Colonic mucosa (tissue), 4 donors: ENCODE measurements around the gene ABHD14A. TPM values are rescaled to one million over a fixed set of nuclear protein-coding genes. Genes with fewer than 3 reads are reported as not detected.

Source experiments
- DNase-seq: peaks from one replicate; pipeline ENCODE4 v3.0.0-alpha.2; 2020
- H3K27ac ChIP-seq: fragments of 200-600 bp; one replicate; pipeline ENCODE4 v1.8.0; 2021
- H3K27me3 ChIP-seq: fragments of 200-600 bp; one replicate; pipeline ENCODE4 v1.8.0; 2021
- H3K36me3 ChIP-seq: fragments of 200-600 bp; one replicate; pipeline ENCODE4 v1.8.0; 2021
- H3K4me1 ChIP-seq: fragments of 200-600 bp; one replicate; pipeline ENCODE4 v1.8.0; 2021; ENCODE audit warnings: mild to moderate bottlenecking
- H3K4me3 ChIP-seq: fragments of 200-600 bp; one replicate; pipeline ENCODE4 v1.8.0; 2021
- H3K9ac ChIP-seq, 2 donors: one replicate each; pipeline ENCODE4 v1.7.0; 2013; ENCODE audit warnings: control low read depth in 2 of 2, low read depth in 2 of 2, low read length in 2 of 2
- H3K9me3 ChIP-seq: fragments of 200-600 bp; one replicate; pipeline ENCODE4 v1.8.0; 2021
- intact Hi-C: fragments of 100-400 bp; cut with DNase I; formaldehyde crosslinking; loops from one replicate; pipeline ENCODE4 v1.14.1; 2022
- total RNA-seq, 2 donors: library from RNA; stranded (reverse); fragmentation: NEBNext Ultra II Directional in 1 of 2; extraction: Animal tissue kit (Norgen Biotek cat#: 25700) in 1 of 2; gene quantifications; one replicate each; pipeline ENCODE4 v1.2.1, GENCODE V29; 2021
- TF ChIP-seq, protein P1 (sequence below): fragments of 200-600 bp; IDR thresholded peaks from one replicate; pipeline ENCODE4 v1.8.0; 2022; ENCODE audit warnings: antibody characterized with exemption, mild to moderate bottlenecking
- donor health status: healthy.
- donor health status: DM: no; HTN: no; CAD: no.
- donor health status: DM: no; HTN: no; CAD: no.

Gene ABHD14A
- total RNA-seq, 2 donors from 2014 or later: 7.4 to 9.6 TPM

DNA sequence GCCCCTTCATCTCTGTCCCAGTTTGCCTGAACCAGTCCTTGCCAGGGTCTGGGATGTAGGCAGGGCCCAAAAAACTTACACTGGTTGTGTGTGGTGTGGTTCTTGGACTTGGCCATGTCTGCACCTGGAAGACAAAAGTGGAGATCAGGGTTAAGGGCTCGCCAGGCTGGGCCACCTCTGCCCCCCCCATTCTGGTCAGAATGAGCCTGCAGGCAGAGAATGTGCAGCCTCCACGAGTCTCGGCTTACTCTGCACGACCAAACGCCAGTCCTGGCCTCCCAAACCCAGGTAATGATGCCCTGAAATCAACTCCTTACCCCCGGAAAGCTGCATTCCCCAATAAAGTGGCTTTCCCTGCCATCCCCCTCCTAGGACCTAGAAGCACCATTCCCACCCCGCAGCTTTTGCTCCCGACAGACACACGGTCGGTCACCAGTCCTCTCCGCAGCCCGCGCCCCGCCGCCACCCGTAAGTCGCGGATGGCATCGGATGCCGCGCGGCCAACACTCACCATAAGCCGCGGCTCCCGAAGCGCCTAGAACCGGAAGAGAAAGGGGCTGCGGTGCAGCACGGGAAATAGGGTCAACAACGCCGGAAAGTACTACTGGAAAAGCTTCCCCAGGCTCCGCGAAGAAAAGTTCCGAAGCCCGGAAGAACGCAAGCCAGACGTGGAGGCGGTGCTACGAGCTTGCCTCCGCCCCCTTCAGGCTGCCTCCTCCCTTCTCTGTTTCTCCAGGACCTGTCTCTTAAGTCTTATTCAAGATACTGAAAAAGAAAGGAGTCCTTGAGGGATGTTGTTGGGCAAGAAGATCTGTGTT, 20.7 kb downstream of the ABHD14A start, which contains the start of gene RPL29:
TSS of gene RPL29 (minus strand) at position 550 of the 818 bp plus-strand sequence. CDS start at position 116, 434 bp downstream.
- Histone ChIP-seq H3K4me1 (peaks cover 6% of the 10 kb centered on the region), H3K27me3 (no peaks in the 10 kb centered on the region), H3K9ac (peak within 1 kb of the TSS; percentile 99), H3K9me3 (no peaks in the 10 kb centered on the region), H3K27ac (peak within 1 kb of the TSS; percentile 73), H3K36me3 (peaks cover 9% of the 10 kb centered on the region), H3K4me3 (peak within 1 kb of the TSS; percentile 75)
- TF ChIP-seq, protein P1, sequence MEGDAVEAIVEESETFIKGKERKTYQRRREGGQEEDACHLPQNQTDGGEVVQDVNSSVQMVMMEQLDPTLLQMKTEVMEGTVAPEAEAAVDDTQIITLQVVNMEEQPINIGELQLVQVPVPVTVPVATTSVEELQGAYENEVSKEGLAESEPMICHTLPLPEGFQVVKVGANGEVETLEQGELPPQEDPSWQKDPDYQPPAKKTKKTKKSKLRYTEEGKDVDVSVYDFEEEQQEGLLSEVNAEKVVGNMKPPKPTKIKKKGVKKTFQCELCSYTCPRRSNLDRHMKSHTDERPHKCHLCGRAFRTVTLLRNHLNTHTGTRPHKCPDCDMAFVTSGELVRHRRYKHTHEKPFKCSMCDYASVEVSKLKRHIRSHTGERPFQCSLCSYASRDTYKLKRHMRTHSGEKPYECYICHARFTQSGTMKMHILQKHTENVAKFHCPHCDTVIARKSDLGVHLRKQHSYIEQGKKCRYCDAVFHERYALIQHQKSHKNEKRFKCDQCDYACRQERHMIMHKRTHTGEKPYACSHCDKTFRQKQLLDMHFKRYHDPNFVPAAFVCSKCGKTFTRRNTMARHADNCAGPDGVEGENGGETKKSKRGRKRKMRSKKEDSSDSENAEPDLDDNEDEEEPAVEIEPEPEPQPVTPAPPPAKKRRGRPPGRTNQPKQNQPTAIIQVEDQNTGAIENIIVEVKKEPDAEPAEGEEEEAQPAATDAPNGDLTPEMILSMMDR: no peak
- peak; percentile 95 for DNase-seq
- intact Hi-C loops: no loop called here

DNA sequence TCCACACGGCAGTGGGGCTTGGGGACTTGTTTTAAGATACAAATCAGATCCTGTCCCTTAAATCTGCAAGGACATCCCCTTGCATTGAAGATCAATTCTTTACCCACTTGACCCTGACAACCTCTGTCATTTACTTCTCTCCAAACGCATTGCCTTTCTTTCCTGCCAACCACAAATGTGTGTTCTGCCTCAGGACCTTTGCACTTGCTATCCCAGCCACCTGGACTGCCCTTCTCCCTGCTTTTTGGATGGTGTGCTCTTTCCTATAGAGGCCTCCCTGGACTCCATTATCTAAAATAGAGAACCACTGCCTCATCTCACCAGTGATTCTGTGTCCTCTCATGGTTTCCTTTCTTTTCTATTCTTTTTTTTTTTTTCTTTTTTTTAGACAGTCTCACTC, 22.3 kb downstream of the ABHD14A start:
- DNase-seq: no peak
- intact Hi-C loops: no loop called here
- Histone ChIP-seq H3K4me1 (peaks cover 6% of the 10 kb centered on the region), H3K9ac (no peak overlapping the region), H3K27ac (no peak overlapping the region), H3K4me3 (no peak overlapping the region), H3K27me3 (no peaks in the 10 kb centered on the region), H3K9me3 (no peaks in the 10 kb centered on the region), H3K36me3 (peaks cover 9% of the 10 kb centered on the region)
- TF ChIP-seq, protein P1: no peak

DNA sequence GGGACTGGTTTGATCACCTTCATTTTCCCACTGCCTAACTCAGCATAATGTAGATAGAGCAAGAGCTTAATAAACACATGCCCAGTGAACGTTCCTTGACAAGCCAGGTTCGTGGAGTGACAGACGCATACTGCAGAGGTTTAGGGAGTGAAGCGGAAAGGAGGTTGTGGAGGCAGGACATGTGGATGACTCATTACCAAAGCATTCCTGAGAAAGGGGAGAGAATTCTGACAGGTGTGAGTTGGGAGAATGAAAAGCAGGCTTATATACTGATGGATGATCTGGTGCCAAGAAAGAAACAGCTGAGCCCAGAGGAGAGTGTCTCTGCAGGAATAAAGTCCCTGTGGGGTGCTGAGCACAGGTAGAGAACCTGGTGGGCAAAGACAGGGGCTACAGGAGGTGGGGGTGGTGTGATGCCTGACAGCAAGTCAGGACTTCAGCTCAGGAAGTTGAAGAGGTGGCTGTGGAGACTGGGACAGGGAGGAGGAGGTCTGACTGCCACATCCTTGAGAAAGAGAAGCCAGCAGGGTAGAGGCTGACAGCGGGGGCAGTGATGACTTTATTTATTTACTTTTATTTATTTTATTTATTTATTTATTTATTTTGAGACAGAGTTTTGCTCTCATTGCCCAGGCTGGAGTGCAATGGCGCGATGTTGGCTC, 23.2 kb downstream of the ABHD14A start:
- TF ChIP-seq, protein P1: no peak
- no peak overlapping the region for H3K9ac ChIP-seq
- intact Hi-C loops: no loop called here
- H3K9me3 ChIP-seq: no peaks in the 10 kb centered on the region
- peaks cover 9% of the 10 kb centered on the region for H3K36me3 ChIP-seq
- no peak overlapping the region for H3K27ac ChIP-seq
- no peaks in the 10 kb centered on the region for H3K27me3 ChIP-seq
- DNase-seq: no peak
- no peak overlapping the region for H3K4me3 ChIP-seq
- peaks cover 6% of the 10 kb centered on the region for H3K4me1 ChIP-seq

DNA sequence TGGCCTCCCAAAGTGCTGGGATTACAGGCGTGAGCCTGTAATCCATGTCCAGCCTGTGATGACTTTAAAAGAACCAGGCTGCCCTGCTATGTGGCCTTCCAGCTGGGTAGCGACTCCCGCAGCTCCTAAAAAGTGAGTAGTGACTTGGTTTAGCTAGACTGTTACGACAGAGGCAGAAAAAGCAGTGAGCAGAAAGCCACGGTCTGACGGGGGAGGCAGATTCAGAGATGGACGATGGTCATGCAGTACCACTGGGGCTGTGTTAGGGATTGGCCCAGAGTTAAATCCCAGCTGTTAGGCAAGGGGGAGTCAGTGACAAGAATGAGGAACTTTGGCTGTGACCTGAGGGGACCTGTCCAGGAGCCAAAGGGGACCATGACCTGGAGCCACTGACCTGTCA, 23.9 kb downstream of the ABHD14A start:
- peaks cover 8% of the 10 kb centered on the region for H3K36me3 ChIP-seq
- no peak overlapping the region for H3K4me3 ChIP-seq
- TF ChIP-seq, protein P1: no peak
- no peaks in the 10 kb centered on the region for H3K27me3 ChIP-seq
- no peak overlapping the region for H3K27ac ChIP-seq
- no peak overlapping the region for H3K9ac ChIP-seq
- no peaks in the 10 kb centered on the region for H3K9me3 ChIP-seq
- peaks cover 6% of the 10 kb centered on the region for H3K4me1 ChIP-seq
- intact Hi-C loops: no loop called here
- no peak for DNase-seq

DNA sequence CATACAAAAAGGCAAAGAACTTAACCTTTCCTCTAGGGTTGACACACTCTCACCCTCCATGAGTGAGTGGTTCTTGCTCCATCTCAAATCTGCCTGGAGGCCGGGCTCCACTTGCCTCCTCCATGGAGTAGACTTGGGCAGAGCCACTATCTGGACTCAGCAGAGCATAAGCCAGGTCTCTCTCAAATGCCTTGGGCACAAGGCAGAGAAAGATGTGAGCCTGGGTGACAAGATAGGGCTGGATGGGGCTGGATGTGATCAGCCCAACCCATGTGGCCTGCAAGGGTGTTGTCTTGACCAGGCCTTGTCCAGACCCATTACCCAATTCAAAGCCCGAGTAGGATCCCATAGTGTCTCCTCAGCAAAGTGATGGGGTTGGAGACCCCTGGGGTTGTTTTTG, 25.0 kb downstream of the ABHD14A start:
- TF ChIP-seq, protein P1: no peak
- Histone ChIP-seq H3K27ac (no peak overlapping the region), H3K27me3 (no peaks in the 10 kb centered on the region), H3K4me3 (no peak overlapping the region), H3K9me3 (no peaks in the 10 kb centered on the region), H3K4me1 (peaks cover 2% of the 10 kb centered on the region), H3K9ac (no peak overlapping the region), H3K36me3 (no peaks in the 10 kb centered on the region)
- no peak for DNase-seq
- intact Hi-C loops: loop anchor here (5.0 kb wide), 1 partner anchor 142 kb away; no protein-coding TSS in a partner anchor
